K562 (cell line): Measurements from ENCODE around the gene DLL4. TPM values are rescaled to one million over a fixed set of nuclear protein-coding genes. Genes with fewer than 3 reads are reported as not detected.

Experiments used
- NEUROD1 ChIP-seq: fragments of 150-350 bp; IDR thresholded peaks from 2 replicates; pipeline ENCODE4 v1.6.1; 2014; ENCODE audit warnings: borderline replicate concordance, low read length, low read depth; ENCODE audit not compliant: partially characterized antibody
- PTBP1 ChIP-seq: fragments of 200-400 bp; formaldehyde crosslinking; IDR thresholded peaks from 2 replicates; pipeline ENCODE4 v1.6.1; 2017; ENCODE audit warnings: low read depth, low read length
- RBM14 ChIP-seq: fragments of 200-400 bp; formaldehyde crosslinking; IDR thresholded peaks from 2 replicates; pipeline ENCODE4 v1.6.1; 2018; ENCODE audit warnings: low read depth, mild to moderate bottlenecking, low read length, moderate library complexity, borderline replicate concordance; ENCODE audit not compliant: insufficient read depth
- RNF2 ChIP-seq: sonication (generic); IDR thresholded peaks from 2 replicates; pipeline ENCODE4 v1.6.1; 2016
- SP2 ChIP-seq: IDR thresholded peaks from 2 replicates; pipeline ENCODE4 v1.6.1; 2011; ENCODE audit warnings: mild to moderate bottlenecking, low read depth, low read length, moderate library complexity; ENCODE audit not compliant: poor library complexity, severe bottlenecking; ENCODE audit errors: extremely low read depth
- TBL1XR1 ChIP-seq, 2 experiments: IDR thresholded peaks; 2 replicates each; pipeline ENCODE4 v1.6.1; 2012; ENCODE audit warnings: improper control_type of control experiment in 2 of 2, low read length in 2 of 2, mild to moderate bottlenecking in 1 of 2
- TRIM28 ChIP-seq: fragments of 450-650 bp; IDR thresholded peaks from 2 replicates; pipeline ENCODE4 v1.6.1; 2017
- polyA plus RNA-seq, 8 experiments: library from polyadenylated mRNA; depleted of rRNA in 4 of 8; stranded (reverse) in 5 of 8; unstranded in 3 of 8; fragments of >200 nt; fragmentation: Nextera tagmentation in 2 of 8; fragmentation: Illumina TruSeq in 1 of 8; extraction: Ambion mirVana in 2 of 8; extraction: Trizol in 1 of 8; gene quantifications; 2 replicates each; pipeline versions ENCODE4 v1.2.1 to v1.2.3, GENCODE V29; 2011 to 2014; ENCODE audit warnings: inconsistent platforms in 1 of 8, missing spikeins in 1 of 8
- total RNA-seq, 7 experiments: library from RNA; depleted of rRNA in 6 of 7; stranded (reverse); fragments of >200 nt in 6 of 7; fragmentation: Illumina TruSeq in 2 of 7; extraction: Trizol in 2 of 7; gene quantifications; 2 replicates each; pipeline versions ENCODE4 v1.2.1 to v1.2.3, GENCODE V29; 2011 to 2021; ENCODE audit warnings: low replicate concordance in 1 of 7
- TF ChIP-seq, protein P1 (sequence below), 2 experiments: fragments of 450-650 bp; IDR thresholded peaks; 2 replicates each; pipeline ENCODE4 v1.6.1; 2016; ENCODE audit warnings: mild to moderate bottlenecking in 2 of 2, borderline replicate concordance in 1 of 2, low read depth in 1 of 2, moderate library complexity in 1 of 2
- TF ChIP-seq, protein P2 (sequence below): fragments of 450-650 bp; IDR thresholded peaks from 2 replicates; pipeline ENCODE4 v1.6.1; 2016; ENCODE audit warnings: antibody characterized with exemption
- TF ChIP-seq, protein P3 (sequence below): fragments of 450-650 bp; IDR thresholded peaks from 2 replicates; pipeline ENCODE4 v1.6.1; 2016; ENCODE audit warnings: borderline replicate concordance

The DLL4 gene
- total and polyA plus RNA-seq, 9 of the 15 experiments (the other 6 are each of a cell fraction or from before 2014, with no cell fraction given), result 0.04 to 1.1 (median 0.41) TPM; not detected in 1

DNA sequence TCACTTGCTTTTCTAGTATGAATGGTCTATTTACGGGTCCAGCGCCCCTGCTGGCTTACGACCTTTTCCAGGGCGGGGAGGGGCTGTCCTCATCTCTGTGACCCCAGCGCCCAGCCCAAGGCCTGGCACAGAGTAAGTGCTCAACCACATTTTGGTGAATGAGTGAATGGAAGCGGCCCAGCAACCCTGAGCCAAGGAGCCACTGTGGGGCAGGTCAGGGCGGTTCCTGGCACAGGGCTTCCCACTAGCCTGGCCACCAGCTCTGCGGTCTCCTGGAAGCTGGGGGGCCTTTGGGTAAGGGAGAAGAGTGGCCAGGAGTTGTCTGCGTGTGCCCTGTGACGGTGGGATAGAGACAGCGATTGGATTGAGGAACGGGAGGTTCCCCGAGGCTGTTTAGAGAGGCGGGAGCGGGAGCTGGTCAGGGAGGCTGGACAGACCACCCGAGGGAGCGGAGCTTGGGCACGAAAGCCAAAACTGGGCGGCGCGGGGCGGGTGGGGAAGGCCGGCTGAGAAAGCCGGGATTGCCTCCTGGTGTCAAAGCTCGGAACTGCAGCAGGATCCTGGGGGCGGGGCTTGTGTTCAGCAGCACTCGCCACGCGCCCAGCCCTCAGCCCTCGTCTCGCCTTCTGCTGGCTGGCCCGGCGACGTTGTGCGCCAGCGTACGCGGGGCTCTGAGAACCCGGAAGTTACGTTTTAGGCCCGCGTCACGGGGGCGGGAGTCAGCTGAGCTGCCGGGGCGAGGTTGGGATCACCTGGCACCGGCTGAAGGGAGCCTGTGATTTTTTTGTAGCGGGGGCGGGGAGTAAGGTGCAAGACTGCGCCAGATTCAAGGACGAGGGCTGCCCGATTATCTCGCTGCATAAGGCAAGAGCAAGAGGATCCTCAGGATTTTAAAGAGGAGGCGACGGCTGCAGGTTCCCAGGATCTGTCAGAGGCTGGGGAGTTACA lies 35.1 kb upstream of the DLL4 start, which contains the start of gene VPS18 (continued):
- TF ChIP-seq, protein P1, sequence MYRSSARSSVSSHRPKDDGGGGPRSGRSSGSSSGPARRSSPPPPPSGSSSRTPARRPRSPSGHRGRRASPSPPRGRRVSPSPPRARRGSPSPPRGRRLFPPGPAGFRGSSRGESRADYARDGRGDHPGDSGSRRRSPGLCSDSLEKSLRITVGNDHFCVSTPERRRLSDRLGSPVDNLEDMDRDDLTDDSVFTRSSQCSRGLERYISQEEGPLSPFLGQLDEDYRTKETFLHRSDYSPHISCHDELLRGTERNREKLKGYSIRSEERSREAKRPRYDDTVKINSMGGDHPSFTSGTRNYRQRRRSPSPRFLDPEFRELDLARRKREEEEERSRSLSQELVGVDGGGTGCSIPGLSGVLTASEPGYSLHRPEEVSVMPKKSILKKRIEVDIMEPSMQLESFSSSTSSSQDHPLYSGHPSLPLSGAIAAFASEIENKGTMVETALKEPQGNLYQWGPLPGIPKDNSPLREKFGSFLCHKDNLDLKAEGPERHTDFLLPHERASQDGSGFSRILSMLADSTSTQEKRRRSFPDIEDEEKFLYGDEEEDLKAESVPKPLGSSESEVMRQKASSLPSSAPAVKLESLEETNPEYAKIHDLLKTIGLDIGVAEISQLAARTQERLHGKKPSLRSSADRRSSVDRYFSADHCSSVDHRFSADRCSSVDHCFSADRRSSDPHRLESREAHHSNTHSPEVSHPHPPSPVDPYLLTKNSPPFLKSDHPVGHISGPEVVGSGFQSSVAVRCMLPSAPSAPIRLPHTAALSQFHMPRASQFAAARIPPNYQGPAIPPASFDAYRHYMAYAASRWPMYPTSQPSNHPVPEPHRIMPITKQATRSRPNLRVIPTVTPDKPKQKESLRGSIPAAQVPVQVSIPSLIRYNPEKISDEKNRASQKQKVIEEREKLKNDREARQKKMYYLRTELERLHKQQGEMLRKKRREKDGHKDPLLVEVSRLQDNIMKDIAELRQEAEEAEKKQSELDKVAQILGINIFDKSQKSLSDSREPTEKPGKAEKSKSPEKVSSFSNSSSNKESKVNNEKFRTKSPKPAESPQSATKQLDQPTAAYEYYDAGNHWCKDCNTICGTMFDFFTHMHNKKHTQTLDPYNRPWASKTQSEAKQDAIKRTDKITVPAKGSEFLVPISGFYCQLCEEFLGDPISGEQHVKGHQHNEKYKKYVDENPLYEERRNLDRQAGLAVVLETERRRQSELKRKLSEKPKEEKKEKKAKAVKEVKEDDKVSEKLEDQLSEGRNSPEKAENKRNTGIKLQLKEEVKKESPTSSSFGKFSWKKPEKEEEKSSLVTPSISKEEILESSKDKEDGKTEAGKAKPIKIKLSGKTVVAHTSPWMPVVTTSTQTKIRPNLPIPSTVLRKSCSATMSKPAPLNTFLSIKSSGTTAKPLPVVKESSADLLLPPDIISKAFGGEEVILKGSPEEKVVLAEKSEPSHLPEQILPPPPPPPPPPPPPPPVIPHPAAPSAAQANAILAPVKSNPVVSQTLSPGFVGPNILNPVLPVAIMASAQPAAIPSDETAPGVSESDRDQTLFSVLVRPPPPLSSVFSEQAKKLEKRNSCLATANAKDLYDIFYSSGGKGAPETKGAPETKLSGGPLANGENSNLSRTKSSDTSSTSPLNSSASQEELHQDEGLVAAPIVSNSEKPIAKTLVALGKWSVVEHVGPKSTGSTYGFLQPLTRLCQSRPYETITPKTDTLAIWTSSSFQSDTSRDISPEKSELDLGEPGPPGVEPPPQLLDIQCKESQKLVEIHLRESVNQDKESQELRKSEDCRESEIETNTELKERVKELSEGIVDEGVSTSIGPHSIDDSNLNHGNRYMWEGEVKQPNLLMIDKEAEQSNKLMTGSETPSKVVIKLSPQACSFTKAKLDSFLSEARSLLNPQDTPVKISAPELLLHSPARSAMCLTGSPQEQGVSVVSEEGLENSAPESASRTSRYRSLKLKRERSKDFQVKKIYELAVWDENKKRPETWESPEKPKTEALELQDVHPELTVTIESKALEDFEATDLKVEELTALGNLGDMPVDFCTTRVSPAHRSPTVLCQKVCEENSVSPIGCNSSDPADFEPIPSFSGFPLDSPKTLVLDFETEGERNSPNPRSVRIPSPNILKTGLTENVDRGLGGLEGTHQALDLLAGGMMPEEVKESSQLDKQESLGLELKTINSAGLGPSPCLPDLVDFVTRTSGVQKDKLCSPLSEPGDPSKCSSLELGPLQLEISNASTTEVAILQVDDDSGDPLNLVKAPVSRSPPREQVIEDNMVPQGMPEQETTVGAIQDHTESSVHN (IDR thresholded peaks at IDR 0.05; ENCODE audit: borderline replicate concordance in 1 of 2, low read depth in 1 of 2), result no peak
- no peak for TF ChIP-seq TBL1XR1 (IDR thresholded peaks at IDR 0.05; ENCODE audit: low read length in 2 of 2)
- no peak for TF ChIP-seq PTBP1
- TF ChIP-seq, protein P2, sequence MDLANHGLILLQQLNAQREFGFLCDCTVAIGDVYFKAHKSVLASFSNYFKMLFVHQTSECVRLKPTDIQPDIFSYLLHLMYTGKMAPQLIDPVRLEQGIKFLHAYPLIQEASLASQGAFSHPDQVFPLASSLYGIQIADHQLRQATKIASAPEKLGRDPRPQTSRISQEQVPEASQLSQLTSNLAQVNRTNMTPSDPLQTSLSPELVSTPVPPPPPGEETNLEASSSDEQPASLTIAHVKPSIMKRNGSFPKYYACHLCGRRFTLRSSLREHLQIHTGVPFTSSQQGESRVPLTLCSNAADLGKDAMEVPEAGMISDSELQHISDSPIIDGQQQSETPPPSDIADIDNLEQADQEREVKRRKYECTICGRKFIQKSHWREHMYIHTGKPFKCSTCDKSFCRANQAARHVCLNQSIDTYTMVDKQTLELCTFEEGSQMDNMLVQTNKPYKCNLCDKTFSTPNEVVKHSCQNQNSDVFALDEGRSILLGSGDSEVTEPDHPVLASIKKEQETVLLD, result peak; percentile 80
- TF ChIP-seq, protein P3, sequence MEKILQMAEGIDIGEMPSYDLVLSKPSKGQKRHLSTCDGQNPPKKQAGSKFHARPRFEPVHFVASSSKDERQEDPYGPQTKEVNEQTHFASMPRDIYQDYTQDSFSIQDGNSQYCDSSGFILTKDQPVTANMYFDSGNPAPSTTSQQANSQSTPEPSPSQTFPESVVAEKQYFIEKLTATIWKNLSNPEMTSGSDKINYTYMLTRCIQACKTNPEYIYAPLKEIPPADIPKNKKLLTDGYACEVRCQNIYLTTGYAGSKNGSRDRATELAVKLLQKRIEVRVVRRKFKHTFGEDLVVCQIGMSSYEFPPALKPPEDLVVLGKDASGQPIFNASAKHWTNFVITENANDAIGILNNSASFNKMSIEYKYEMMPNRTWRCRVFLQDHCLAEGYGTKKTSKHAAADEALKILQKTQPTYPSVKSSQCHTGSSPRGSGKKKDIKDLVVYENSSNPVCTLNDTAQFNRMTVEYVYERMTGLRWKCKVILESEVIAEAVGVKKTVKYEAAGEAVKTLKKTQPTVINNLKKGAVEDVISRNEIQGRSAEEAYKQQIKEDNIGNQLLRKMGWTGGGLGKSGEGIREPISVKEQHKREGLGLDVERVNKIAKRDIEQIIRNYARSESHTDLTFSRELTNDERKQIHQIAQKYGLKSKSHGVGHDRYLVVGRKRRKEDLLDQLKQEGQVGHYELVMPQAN, result peak; percentile 96
- TF ChIP-seq SP2, result no peak
- no peak for TF ChIP-seq TRIM28
- peak; percentile 32 for TF ChIP-seq NEUROD1
- no peak for TF ChIP-seq RBM14
- TF ChIP-seq RNF2, result peak; percentile 25; the same call in 1 of the 2 replicates
